GM10266 (cell line): ENCODE measurements around the gene BBX.

ENCODE experiments used
- DNase-seq: peaks from one replicate; pipeline ENCODE4 v3.0.0; 2012; ENCODE audit errors: extremely low spot score
- TF ChIP-seq, protein P1 (sequence below): IDR thresholded peaks from 2 replicates; pipeline ENCODE4 v1.5.1; 2012; ENCODE audit warnings: mild to moderate bottlenecking, low read depth; ENCODE audit not compliant: control insufficient read depth, insufficient read depth; ENCODE audit errors: missing control alignments

Gene BBX

DNA sequence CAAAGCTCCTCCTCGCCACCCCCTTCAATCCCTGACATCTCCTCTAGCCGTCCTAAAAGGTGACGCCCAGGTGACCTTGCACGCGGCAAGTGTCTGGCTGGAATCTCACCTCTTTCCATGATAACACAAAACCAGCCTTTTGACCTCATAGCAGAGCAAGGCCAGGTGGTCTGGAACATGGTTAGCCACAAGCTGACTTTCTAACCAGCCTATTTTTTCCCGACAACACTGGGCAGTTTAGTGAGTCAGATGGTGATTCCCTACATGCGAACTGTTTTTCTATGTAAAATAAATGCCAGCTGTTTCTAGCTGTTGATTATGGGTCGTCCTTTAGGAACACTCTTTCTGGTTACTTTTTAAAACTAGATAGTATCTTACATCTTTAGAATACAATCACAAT is 325.0 kb downstream of the BBX start:
- no peak for DNase-seq
- TF ChIP-seq, protein P1, sequence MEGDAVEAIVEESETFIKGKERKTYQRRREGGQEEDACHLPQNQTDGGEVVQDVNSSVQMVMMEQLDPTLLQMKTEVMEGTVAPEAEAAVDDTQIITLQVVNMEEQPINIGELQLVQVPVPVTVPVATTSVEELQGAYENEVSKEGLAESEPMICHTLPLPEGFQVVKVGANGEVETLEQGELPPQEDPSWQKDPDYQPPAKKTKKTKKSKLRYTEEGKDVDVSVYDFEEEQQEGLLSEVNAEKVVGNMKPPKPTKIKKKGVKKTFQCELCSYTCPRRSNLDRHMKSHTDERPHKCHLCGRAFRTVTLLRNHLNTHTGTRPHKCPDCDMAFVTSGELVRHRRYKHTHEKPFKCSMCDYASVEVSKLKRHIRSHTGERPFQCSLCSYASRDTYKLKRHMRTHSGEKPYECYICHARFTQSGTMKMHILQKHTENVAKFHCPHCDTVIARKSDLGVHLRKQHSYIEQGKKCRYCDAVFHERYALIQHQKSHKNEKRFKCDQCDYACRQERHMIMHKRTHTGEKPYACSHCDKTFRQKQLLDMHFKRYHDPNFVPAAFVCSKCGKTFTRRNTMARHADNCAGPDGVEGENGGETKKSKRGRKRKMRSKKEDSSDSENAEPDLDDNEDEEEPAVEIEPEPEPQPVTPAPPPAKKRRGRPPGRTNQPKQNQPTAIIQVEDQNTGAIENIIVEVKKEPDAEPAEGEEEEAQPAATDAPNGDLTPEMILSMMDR, result no peak

DNA sequence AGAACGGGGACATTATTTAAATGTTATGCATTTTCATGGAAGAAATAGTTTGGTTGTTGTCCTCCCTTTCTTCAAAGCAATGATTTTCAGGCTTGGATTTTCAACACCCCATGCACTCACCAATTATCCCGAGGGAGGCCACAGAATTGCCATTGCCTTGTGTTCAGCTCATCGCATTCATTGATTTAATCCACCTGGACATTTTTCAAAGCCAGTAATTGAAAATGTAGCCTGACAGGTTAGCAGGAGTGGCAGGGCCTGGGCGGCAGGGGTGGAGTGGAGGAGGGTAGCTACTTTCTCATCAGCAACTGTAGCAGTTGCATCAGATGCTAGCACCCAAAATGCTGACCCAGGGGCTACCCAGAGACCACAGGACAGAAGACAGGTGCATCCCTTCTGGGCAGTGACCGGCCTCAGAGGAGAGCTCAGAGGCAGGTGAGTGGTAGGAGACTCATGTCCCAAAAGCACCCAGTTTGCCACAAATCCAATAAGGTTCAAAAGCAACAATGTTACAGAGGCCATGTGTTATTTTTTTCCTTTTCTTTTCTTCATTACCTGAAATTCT is 325.7 kb downstream of the BBX start:
- TF ChIP-seq, protein P1, result no peak
- DNase-seq, result no peak

DNA sequence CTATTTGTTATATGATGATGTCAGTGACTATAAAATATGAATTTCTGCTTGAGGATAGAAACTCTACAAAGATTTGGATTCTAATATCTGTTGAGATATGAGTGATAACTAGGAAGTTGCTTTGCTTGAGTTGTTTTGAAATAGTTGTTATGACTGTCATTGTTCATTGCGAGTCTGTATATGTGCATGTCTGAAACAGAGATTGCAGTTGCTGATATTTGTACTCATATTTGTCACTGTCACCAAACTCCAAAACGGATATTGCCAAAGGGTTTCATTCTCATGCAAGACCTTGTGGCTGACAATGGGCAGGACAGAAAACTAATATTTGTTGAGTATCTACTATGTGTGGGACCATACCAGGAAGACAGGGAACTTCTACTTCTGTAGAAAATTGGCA is 327.9 kb downstream of the BBX start:
- DNase-seq, result no peak
- TF ChIP-seq, protein P1, result no peak

DNA sequence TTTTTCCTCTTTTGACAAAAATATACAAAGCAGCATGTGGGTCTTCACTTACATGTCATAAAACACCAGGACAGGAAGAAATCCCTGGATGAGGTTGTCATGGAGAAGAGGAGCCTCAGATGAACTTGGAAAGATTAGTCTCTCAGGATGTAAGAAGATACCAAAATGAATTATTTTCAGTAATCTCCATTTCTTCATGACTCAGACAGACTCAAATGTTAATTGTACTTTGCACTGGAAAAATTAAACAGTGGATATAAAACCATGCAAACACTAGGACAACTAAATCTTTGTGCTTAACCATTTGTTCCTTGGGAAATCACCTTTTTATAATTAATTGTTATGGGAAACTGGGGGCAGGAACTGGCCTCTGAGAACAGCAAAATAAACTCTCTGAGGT is 331.1 kb downstream of the BBX start:
- DNase-seq, result no peak
- TF ChIP-seq, protein P1, result no peak

GRCh38 chr3:107854733-107855132 is 332.0 kb downstream of the BBX start:
- no peak for DNase-seq
- TF ChIP-seq, protein P1, result no peak

- TF ChIP-seq, protein P1, result peak; percentile 26
- no peak for DNase-seq
Observed at GRCh38 chr3:107855710-107856109, 332.9 kb downstream of the BBX start.

- TF ChIP-seq, protein P1, result no peak
- no peak for DNase-seq
Observed at GRCh38 chr3:107857854-107858253, 335.1 kb downstream of the BBX start.
